GM23248 (cell line): ENCODE results near the gene CHMP4A.

Experiments used
- EZH2 ChIP-seq: fragments of 200-600 bp; sonication (generic); IDR thresholded peaks from 2 replicates; pipeline ENCODE4 v1.6.1; 2018; ENCODE audit warnings: antibody characterized with exemption, mild to moderate bottlenecking; ENCODE audit not compliant: insufficient read depth, poor library complexity, severe bottlenecking
- EZH2phosphoT487 ChIP-seq: fragments of 200-600 bp; sonication (generic); IDR thresholded peaks from 2 replicates; pipeline ENCODE4 v1.6.1; 2018; ENCODE audit warnings: antibody characterized with exemption, moderate library complexity, mild to moderate bottlenecking, low read depth; ENCODE audit not compliant: insufficient read depth

DNA sequence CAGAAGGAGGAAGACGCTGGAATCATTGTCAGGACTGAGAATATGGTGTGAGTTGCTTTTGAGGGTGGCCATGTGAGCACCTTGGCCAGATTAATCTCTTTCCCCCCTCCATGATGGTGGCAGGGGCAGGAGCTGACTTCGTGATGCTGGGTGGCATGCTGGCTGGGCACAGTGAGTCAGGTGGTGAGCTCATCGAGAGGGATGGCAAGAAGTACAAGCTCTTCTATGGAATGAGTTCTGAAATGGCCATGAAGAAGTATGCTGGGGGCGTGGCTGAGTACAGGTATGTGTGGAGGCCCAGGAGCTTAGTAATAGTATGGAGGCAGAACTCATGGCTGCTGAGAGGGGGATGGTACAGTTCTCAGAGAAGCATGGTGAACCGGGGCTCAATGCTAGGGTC, 24.8 kb upstream of the CHMP4A start:
- TF ChIP-seq EZH2phosphoT487 (no peak), EZH2 (no peak)
